GM12873 (cell line): ENCODE results near the gene PDZRN3.

ENCODE experiments used
- TF ChIP-seq, protein P1 (sequence below): IDR thresholded peaks from 2 replicates; pipeline ENCODE4 v1.5.1; 2012; ENCODE audit warnings: low read depth, mild to moderate bottlenecking, moderate library complexity, low read length, control low read depth; ENCODE audit not compliant: insufficient read depth; ENCODE audit errors: missing control alignments

The PDZRN3 gene

GRCh38 chr3:73521734-73522336 is 102.9 kb downstream of the PDZRN3 start:
- TF ChIP-seq, protein P1, sequence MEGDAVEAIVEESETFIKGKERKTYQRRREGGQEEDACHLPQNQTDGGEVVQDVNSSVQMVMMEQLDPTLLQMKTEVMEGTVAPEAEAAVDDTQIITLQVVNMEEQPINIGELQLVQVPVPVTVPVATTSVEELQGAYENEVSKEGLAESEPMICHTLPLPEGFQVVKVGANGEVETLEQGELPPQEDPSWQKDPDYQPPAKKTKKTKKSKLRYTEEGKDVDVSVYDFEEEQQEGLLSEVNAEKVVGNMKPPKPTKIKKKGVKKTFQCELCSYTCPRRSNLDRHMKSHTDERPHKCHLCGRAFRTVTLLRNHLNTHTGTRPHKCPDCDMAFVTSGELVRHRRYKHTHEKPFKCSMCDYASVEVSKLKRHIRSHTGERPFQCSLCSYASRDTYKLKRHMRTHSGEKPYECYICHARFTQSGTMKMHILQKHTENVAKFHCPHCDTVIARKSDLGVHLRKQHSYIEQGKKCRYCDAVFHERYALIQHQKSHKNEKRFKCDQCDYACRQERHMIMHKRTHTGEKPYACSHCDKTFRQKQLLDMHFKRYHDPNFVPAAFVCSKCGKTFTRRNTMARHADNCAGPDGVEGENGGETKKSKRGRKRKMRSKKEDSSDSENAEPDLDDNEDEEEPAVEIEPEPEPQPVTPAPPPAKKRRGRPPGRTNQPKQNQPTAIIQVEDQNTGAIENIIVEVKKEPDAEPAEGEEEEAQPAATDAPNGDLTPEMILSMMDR, result no peak

DNA sequence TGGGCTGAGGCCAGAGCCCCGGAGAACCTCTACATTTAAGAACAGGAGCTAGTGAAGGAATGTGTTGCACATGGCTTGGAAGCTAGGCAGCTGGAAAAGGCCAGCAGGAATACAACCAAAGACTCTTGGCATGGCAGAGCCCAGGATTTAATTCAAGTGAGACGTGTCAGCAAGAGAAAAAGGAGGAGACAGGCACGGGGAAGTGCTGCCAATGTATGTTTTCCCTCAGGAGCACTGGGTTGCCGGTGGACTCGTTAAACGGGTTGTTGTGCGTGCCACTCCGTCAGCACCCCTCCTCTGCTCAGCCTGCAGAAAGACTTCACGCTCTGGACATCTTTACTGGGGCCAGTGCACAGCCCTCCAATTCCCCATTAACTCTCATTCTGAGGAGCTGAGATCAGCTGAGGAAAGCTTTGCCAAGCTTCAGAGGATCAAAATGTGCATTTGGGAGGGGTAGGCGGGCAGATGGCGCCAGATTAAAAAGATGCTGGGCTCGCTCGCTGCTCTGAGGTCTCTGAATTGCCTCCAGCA is 103.7 kb downstream of the PDZRN3 start:
- TF ChIP-seq, protein P1, result no peak

DNA sequence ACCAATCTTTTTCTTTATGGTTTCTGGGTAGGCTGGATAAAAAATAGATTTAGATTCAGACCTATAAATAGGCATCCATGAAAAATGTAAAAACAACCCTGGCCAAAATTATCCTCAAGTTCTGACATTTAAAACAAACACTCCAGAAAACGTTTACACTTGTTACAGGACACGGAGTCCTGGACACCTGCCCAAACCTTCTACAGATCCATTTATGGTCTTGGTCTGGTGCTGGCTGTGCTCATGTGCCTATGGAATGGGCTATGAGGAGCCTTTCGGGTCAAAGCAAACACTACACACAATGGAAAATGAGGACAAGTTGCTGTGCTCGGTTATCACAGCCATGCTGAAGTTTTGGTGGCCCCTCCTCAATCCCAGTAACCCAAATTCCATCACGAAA is 108.1 kb downstream of the PDZRN3 start:
- TF ChIP-seq, protein P1, result no peak

DNA sequence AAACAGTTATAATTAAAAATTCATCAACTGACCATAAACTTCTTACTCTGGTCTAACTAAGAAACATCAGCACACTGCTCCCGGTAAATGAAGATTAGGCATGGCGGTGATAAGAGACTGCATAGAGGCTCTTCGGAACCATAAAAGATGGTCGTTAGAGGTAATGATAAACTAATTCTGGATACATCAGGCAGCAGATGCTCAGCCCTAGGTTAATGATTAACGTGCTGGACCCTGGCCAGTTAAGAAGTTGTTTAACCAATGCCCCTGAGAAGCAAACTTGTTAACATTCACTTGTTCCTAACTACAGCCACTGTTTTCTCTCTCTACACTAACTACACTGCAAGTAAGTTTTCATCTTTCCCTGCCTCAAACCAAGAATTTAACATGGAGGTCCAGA is 111.5 kb downstream of the PDZRN3 start:
- TF ChIP-seq, protein P1, result no peak

- TF ChIP-seq, protein P1, result no peak
Observed at GRCh38 chr3:73511571-73512525, 112.9 kb downstream of the PDZRN3 start.

- TF ChIP-seq, protein P1, result no peak
Observed at GRCh38 chr3:73510784-73511183, 114.0 kb downstream of the PDZRN3 start.

- TF ChIP-seq, protein P1, result no peak
Observed at GRCh38 chr3:73510334-73510733, 114.4 kb downstream of the PDZRN3 start.
